ENCODE measurements around the gene ASB5. TPM values are rescaled to one million over a fixed set of nuclear protein-coding genes. Genes with fewer than 3 reads are reported as not detected.

ASB5 gene
- total RNA-seq, 3 donors from 2014 or later (not counting 1 experiment from before 2014, with no cell fraction given), result not detected

DNA sequence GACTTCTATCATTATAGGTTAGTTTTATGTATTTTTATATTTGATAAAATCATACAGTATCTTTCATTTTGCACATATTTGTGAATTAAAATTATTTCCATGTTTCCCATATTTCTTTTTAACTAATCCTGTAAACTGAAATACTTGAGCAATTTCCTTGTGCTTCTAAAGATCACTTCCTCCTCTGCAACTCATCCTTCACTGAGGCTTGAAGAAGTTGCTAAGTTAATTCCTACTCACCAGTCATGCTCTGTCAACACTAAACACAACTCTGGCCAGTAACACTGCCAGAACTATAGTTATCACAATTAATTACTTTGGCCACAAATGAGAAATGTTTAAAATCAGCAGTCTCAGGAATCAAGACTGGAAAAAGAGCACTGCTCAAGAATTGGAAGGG lies 80.4 kb downstream of the ASB5 start:
- Histone ChIP-seq H3K36me3 (ENCODE audit: control insufficient read depth, insufficient read depth, low read length) (no peaks in the 10 kb centered on the region), H3K27me3 (ENCODE audit: control insufficient read depth, insufficient read depth, low read length) (peaks cover 6% of the 10 kb centered on the region), H3K4me1 (ENCODE audit: control insufficient read depth, insufficient read depth, low read length) (no peaks in the 10 kb centered on the region), H3K9me3 (ENCODE audit: control insufficient read depth, insufficient read depth, low read length) (no peaks in the 10 kb centered on the region), H3K27ac (ENCODE audit: low read length) (no peak overlapping the region), H3K4me3 (ENCODE audit: low read length) (no peak overlapping the region)
- TF ChIP-seq, protein P1, sequence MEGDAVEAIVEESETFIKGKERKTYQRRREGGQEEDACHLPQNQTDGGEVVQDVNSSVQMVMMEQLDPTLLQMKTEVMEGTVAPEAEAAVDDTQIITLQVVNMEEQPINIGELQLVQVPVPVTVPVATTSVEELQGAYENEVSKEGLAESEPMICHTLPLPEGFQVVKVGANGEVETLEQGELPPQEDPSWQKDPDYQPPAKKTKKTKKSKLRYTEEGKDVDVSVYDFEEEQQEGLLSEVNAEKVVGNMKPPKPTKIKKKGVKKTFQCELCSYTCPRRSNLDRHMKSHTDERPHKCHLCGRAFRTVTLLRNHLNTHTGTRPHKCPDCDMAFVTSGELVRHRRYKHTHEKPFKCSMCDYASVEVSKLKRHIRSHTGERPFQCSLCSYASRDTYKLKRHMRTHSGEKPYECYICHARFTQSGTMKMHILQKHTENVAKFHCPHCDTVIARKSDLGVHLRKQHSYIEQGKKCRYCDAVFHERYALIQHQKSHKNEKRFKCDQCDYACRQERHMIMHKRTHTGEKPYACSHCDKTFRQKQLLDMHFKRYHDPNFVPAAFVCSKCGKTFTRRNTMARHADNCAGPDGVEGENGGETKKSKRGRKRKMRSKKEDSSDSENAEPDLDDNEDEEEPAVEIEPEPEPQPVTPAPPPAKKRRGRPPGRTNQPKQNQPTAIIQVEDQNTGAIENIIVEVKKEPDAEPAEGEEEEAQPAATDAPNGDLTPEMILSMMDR (IDR thresholded peaks at IDR 0.05), result no peak
- ATAC-seq (no peak), DNase-seq (no peak)
- Mint-ChIP-seq H3K4me3 (no peak overlapping the region), H3K4me1 (no peaks in the 10 kb centered on the region), H3K9me3 (no peaks in the 10 kb centered on the region), H3K27ac (no peak overlapping the region), H3K36me3 (no peaks in the 10 kb centered on the region), H3K27me3 (ENCODE audit: low read depth in 2 of 2) (peaks cover 31 to 37% of the 10 kb centered on the region in 2 donors)
- intact Hi-C loops (cut with micrococcal nuclease), result no loop called here

DNA sequence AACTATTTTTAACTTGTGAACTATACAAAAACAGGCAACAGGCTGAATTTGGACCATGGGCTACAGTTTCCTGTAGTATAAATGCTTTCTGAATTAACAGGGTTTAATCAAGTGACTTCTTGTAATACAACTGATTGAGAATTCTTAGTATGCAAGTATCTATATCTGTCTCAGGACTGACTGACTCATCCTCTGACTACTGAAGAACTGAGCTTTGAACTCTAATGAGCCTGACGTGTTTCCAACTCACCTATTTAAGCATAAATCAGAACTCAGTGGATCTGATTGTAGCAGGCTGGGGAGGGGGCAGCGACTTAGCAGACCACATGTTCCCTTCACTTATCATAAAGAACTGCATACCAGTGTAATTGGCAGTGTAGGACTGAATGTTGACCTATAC lies 81.4 kb downstream of the ASB5 start:
- TF ChIP-seq, protein P1 (IDR thresholded peaks at IDR 0.05), result no peak
- H3K27ac ChIP-seq (ENCODE audit: low read length), result no peak overlapping the region
- H3K27me3 ChIP-seq (ENCODE audit: control insufficient read depth, insufficient read depth, low read length), result peaks cover 10% of the 10 kb centered on the region
- no peak overlapping the region for H3K27ac Mint-ChIP-seq
- H3K9me3 Mint-ChIP-seq, result no peaks in the 10 kb centered on the region
- no CpG with 5 or more reads among the region's 2 CpGs for WGBS (ENCODE audit: insufficient coverage)
- H3K4me3 ChIP-seq (ENCODE audit: low read length), result no peak overlapping the region
- no peaks in the 10 kb centered on the region for H3K36me3 ChIP-seq (ENCODE audit: control insufficient read depth, insufficient read depth, low read length)
- H3K4me1 Mint-ChIP-seq, result no peaks in the 10 kb centered on the region
- DNase-seq (no peak), ATAC-seq (no peak)
- H3K27me3 Mint-ChIP-seq (ENCODE audit: low read depth in 2 of 2), result peaks cover 33 to 42% of the 10 kb centered on the region in 2 donors
- H3K4me3 Mint-ChIP-seq, result no peak overlapping the region
- no peaks in the 10 kb centered on the region for H3K36me3 Mint-ChIP-seq
- no peaks in the 10 kb centered on the region for H3K4me1 ChIP-seq (ENCODE audit: control insufficient read depth, insufficient read depth, low read length)
- H3K9me3 ChIP-seq (ENCODE audit: control insufficient read depth, insufficient read depth, low read length), result no peaks in the 10 kb centered on the region
- intact Hi-C loops (cut with micrococcal nuclease), result no loop called here

DNA sequence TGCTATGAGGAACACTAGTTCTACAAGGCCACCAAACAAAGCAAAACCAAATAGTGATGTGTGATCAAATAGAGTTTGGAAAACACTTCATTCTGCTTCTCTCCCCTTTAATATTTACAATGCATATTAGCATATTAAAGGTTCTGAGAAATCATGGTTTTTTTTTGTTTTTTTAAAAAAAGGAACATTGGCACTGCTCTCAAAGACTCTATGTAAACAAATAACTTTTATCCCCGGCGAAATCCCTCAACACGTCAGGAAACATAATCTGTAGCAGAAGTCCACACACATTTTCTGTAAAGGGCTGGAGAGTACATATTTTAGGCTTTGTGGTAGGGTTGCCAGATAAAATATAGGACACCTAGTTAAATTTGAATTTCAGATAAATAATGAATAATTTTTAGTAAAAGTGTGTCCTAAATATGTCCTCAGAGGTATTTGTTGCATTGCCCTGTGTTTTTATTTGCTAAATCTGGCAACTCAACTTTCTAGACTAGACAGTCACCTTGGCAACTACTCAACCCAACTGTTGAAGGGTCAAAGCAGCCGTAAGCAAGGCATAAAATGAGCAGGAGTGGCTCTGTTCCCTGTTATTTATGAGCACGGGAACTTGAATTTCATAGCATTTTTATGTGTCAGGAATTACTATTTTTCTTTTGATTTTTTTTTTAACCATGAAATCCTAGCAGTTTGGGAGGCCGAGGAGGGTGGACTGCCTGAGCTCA lies 82.2 kb downstream of the ASB5 start:
- intact Hi-C loops (cut with micrococcal nuclease), result no loop called here
- no peak for DNase-seq
- H3K27ac Mint-ChIP-seq, result no peak overlapping the region
- H3K4me1 Mint-ChIP-seq, result no peaks in the 10 kb centered on the region
- H3K27ac ChIP-seq (ENCODE audit: low read length), result no peak overlapping the region
- TF ChIP-seq, protein P1 (IDR thresholded peaks at IDR 0.05), result no peak
- 84% methylated on average over 3 of the region's 6 CpGs for WGBS (ENCODE audit: insufficient coverage)
- no peak for ATAC-seq
- H3K4me1 ChIP-seq (ENCODE audit: control insufficient read depth, insufficient read depth, low read length), result no peaks in the 10 kb centered on the region
- H3K4me3 Mint-ChIP-seq, result no peak overlapping the region
- no peaks in the 10 kb centered on the region for H3K9me3 Mint-ChIP-seq
- no peak overlapping the region for H3K4me3 ChIP-seq (ENCODE audit: low read length)
- H3K27me3 ChIP-seq (ENCODE audit: control insufficient read depth, insufficient read depth, low read length), result peaks cover 7% of the 10 kb centered on the region
- H3K27me3 Mint-ChIP-seq (ENCODE audit: low read depth in 2 of 2), result peaks cover 33 to 42% of the 10 kb centered on the region in 2 donors
- H3K9me3 ChIP-seq (ENCODE audit: control insufficient read depth, insufficient read depth, low read length), result no peaks in the 10 kb centered on the region
- H3K36me3 Mint-ChIP-seq, result no peaks in the 10 kb centered on the region
- H3K36me3 ChIP-seq (ENCODE audit: control insufficient read depth, insufficient read depth, low read length), result no peaks in the 10 kb centered on the region

DNA sequence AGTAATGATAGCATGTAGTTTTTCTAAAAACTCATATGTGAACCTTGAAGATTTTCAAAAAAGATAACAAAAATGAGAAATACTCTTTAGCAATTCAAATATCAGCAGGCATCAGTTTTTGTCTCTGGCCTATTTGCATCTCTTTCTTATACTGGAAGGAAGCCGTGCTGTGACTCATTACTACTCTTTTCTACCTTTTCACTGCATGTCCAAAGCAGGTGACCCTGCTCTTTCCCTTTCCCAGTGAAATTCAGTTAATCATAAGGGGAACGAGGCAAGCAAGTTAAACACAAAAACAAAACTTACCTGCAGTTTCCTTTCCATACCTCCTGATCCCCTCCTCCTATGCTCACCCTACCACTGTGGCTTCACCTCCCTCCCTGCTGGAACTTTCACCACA lies 83.0 kb downstream of the ASB5 start:
- Histone ChIP-seq H3K4me1 (ENCODE audit: control insufficient read depth, insufficient read depth, low read length) (no peaks in the 10 kb centered on the region), H3K27ac (ENCODE audit: low read length) (no peak overlapping the region), H3K9me3 (ENCODE audit: control insufficient read depth, insufficient read depth, low read length) (no peaks in the 10 kb centered on the region), H3K4me3 (ENCODE audit: low read length) (no peak overlapping the region), H3K36me3 (ENCODE audit: control insufficient read depth, insufficient read depth, low read length) (no peaks in the 10 kb centered on the region), H3K27me3 (ENCODE audit: control insufficient read depth, insufficient read depth, low read length) (peaks cover 7% of the 10 kb centered on the region)
- TF ChIP-seq, protein P1 (IDR thresholded peaks at IDR 0.05), result no peak
- H3K4me3 Mint-ChIP-seq, result no peak overlapping the region
- DNase-seq (no peak), ATAC-seq (no peak)
- H3K36me3 Mint-ChIP-seq, result no peaks in the 10 kb centered on the region
- H3K27ac Mint-ChIP-seq, result no peak overlapping the region
- no peaks in the 10 kb centered on the region for H3K9me3 Mint-ChIP-seq
- H3K27me3 Mint-ChIP-seq (ENCODE audit: low read depth in 2 of 2), result peaks cover 27 to 35% of the 10 kb centered on the region in 2 donors
- intact Hi-C loops (cut with micrococcal nuclease), result no loop called here
- 68% methylated on average over 2 of the region's 2 CpGs for WGBS (ENCODE audit: insufficient coverage)
- H3K4me1 Mint-ChIP-seq, result no peaks in the 10 kb centered on the region

All from natural killer cell (primary cell).